HG03097 (cell line): ENCODE results near the gene ZPLD1.

ENCODE experiments used
- ATAC-seq: cut with Tn5 transposase; IDR thresholded peaks from one replicate; pipeline ENCODE4 v1.9.1; 2021; ENCODE audit not compliant: unreplicated experiment, low FRiP score

Gene ZPLD1

DNA sequence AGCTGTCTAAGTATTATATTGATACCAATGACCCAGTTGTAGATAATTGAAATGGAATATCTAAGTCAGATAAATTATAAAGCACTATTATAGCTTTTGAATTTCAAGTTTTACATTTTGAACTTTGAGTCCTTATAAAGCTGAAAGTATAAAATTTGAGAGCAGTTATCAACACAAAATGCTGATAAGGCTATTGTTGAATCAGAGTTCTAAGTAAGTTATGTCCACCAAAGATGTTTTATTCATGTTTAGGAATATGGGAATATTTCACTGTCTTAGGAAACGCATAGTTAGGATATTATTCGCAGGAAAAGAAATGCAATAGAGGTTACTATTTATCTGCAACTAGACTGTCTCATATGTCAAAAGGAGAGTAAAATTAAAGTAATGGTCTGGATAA, 29.4 kb downstream of the ZPLD1 start:
- no peak for ATAC-seq

DNA sequence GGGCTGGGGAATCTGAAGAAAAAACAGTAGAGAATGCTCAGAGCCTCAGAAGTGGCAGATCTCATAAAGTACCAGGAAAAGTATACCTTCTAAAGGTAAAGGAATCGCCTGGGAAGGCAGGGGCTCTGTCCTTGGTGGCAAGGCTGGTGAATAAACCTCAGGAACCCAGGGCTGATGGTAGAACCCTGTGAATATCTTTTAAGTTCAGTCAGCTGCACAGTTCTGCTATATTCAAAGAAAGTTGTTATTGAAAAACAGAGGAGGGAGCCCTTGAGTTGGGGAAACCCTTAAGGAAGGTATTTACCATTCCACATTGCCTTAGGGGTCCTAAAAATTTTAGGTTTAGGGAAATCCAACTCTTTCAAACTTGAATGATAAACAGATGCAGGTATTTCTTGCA, 31.2 kb downstream of the ZPLD1 start:
- ATAC-seq: no peak

DNA sequence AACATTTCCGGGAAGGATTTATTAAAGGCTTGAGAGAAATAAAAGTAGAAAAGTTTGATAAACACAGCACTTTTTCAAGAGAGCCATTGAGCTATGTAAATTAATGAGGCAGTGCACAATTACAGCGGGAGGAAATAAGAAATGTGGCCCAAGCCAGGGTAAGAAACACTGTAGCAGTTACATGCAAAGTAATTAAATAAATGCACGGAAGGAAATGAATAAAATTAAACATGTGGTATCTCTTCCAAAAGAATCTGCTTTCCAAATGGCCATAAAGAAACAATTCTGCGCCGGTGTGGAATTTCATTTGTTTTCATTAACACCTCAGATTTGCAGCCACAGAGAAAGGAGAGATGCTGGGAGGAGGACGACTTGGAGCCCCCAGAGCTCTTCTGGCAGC, 35.3 kb downstream of the ZPLD1 start:
- ATAC-seq: no peak

DNA sequence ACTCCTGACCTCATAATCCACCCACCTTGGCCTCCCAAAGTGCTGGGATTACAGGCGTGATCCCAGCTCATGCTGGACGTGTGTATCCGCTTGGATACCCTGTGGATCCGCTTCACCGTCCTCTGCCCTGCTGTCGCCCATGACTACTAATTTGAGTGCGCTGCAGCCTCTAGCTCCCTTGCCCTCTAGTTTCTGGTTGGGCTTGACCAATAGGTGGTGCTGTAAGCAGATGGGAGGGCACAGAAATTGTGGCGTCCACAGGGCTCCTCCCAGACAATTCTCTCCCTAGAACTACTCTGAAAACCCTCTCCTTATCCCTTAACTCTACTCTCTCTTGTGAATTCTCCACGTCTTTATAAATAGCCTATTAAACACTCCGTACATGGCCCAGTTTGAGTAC, 36.2 kb downstream of the ZPLD1 start:
- ATAC-seq: no peak

DNA sequence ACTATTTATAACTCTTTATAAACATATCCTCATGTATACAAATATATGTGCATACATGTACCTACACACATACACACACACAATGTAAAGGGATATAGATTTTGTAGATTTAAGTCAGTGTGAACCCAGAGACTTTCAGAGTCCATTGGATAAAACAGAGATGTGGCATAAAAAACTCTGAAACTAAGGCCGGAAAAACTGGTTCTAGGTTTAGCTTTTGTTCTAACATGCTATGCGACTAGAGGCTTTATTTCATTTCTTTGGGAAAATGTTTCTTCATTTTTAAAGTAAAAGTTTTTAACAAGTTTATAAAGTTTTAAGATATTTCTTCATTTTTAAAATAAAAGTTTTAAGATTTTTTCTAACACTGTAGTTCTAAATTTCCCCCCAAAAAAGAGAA, 36.7 kb downstream of the ZPLD1 start:
- ATAC-seq: no peak

DNA sequence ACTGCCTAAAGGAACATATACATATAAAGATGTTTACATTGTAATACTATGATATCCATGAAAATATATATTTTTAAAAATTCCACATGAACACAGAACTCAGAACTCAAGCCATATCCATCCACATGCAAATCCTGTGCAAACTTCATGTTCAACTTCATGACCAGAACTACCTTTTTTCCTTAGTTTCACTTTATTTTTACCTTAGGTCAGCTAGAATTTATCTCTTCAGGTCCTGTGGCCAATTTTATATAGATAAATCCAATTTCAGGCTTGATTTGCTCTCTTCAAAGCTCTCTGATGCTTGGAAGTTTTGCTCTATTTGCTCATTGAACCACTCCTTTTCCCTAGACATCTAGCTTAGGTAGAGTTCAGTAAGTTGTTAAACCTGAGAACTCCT, 38.8 kb downstream of the ZPLD1 start:
- ATAC-seq: no peak

DNA sequence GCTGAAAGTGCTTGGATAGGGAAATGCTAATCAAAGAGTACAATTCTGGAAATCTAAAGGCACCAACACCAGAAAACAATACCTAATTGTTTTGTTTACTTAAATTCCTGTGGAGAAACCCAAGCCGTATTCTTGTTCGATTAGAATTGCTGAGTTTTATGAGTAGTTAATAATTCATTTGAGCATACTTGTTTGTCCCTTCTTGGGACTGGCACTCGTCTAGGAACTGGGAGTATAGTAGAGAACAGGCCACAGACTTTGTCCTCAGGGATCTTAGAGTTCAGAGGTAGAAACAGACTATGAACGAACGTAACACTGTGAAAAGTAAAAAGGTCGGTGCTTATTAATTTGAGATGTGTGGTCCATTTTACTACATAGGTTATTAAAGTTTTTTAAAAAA, 39.4 kb downstream of the ZPLD1 start:
- no peak for ATAC-seq

DNA sequence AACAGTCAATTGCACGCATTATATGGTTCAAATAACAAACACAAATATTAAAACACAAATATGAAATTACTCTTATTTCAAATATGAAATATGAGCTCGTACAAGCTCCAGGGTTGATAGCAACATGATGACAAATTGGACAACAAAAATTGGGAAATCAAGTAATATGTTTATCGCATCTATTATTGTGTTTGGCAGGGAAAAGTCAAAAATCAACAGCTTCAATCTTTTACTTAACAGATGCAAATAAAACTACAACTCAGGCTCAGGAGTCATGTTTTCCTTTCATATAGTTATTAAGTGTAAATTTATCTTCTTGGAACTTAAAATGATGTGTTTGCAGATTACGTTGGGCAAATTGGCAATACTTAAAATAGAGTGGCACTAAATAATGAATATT, 41.4 kb downstream of the ZPLD1 start:
- no peak for ATAC-seq

DNA sequence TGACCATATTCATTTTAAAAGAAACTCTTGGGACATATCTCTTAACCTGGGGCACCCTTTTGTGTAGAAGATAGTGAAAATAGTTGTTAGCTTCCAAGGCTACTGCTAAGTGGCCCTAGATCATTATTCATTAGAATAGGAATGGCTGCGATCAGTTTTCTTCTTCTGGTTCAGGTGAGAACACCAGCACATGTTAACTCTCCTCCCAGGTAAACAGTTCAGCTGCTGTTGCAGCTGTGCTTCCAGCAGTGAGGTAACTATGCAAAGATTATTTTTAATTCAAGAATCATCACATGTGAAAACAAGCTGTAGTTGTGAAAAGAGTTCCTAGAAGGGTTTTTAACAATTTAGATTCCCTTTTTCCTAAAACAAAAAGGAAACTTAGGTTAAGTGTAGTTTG, 43.3 kb downstream of the ZPLD1 start:
- ATAC-seq: no peak

DNA sequence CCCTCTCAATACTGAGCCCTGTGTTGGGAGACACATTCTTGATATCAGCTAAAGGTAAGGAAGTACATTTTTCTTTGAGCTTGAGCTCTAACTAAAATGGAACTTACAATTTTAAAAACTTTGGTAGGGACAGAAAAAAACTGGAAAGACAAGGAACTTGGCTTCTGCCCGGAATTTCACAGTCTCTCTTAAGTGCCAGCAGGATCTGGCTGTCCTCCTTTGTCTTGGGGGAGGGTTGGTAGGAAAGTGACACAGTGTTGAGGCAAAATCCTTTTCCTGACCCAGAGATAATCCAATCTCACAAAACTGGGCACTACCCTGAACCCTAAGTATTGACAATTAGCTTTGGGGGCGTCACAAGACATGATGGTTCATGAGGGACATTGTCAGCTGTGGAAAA, 45.3 kb downstream of the ZPLD1 start:
- no peak for ATAC-seq

DNA sequence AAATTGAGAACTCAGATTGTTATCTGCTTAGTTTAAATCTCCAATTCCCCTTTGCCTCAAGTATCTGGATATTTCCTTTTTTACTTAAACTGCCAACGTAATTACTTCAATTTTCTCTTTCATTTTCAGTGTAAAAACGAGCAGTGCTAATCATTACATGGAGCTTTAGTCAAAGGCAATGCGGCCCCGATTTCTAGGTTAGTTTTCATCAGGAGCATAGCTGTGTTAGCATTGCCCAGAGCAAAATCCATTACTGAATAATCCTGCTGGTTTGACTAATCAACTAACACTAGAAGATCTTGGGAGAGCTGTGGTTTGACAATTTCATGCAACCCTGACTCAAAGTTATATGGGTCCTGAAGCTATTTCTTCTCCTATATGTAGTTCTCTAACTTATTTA, 46.2 kb downstream of the ZPLD1 start:
- ATAC-seq: peak; percentile 60

DNA sequence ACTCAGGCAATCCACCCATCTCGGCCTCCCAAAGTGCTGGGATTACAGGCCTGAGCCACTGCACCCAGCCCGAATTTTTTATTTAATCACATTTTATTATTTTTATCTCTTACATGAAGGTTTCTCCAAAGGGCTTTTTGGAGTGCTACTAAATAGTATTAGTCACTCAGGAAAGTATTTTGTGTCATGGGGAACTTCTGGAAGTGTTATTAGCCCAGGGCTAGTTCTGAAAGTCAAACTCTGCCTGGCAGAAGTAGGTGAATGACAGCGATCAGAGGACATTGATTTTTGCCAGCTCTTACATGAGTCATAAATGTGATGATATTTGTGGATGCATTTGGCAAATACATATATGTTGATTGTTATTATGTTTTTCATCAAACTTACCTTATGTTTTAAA, 48.7 kb downstream of the ZPLD1 start:
- no peak for ATAC-seq

DNA sequence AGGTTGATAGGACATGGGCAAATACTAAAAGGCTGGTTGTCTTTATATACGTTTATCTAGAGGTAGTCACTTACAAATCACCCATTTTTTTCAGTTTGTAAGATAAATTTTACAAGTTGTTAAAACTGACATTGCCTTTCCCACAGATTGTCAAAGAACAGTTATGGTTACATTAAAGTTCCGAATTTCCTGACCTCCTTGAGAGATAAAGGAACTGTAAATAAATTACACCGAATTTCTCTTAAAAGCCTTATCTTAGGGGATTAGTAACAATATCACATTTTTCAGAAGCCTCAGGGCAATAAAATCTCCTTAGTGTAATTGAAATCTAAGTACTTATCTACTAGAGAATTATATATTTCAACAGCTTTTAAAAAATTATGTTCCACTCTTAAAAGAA, 49.5 kb downstream of the ZPLD1 start:
- no peak for ATAC-seq

DNA sequence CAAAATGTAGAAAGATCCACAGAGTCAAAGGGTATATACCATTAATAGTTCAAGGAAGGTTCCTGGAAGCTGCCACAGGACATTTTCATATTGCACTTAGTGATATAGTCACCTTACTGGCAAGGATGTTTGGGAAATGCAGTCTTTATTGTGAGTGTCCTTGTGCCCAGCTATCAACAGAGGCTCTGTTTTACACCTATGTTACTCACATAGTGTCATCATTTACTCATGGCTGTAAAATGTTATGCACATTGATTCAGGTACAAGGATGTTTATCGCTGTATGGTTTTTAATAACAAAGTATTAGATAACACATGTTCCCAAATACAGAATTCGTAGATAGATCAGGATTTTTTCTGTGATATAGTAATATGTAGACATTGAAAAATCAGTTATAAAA, 50.9 kb downstream of the ZPLD1 start:
- ATAC-seq: no peak

DNA sequence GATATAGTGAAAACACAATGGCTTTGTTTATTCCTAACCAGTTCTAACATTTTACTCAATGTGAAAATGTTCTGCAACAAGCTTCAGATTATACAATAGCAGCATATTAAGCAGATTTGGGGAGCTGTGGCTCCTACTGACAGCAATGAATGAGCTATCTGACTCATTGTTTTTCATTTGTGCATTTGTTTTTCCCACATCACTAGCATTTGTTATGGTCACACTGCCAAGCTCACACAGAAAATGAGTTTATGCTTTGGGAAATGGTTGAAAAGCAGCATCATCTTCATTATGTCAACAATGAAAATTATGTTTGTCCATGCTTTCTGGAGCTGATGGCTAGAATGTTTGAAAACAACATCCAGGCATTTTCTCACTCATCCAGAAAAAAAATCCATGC, 53.5 kb downstream of the ZPLD1 start:
- ATAC-seq: no peak

DNA sequence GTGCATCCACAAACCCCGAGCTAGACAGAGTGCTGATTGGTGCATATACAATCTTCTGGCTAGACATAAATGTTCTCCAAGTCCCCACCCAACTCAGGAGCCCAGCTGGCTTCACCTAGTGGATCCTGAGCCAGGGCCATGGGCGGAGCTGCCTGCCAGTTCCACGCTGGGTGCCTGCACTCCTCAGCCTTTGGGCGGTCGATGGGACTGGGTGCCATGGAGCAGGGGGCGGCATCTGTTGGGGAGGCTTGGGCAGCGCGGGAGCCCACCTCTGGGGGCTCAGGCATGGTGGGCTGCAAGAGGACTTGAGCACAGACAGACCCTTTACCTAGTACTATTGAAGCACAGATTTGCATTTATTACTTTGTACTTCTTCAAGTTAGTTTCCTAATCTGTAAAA, 57.5 kb downstream of the ZPLD1 start:
- ATAC-seq: no peak

DNA sequence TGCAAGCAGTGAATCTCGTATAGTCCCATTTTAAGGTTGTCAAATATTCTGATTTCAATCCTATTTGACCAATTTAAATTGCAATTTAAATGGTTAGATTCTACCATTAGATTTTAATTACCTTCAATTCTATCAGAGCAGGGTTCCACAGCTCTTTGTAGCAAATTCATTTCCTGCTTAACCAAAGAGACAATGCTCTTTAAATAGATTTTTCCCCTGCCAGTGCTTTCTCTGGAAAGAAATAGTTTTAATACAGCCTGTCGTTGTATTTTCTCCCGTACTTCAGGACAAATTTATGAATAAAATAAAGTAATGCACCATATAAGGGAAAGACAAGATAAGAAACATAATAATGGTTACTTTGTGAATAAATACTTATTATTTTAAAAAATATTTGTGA, 62.8 kb downstream of the ZPLD1 start:
- ATAC-seq: no peak

DNA sequence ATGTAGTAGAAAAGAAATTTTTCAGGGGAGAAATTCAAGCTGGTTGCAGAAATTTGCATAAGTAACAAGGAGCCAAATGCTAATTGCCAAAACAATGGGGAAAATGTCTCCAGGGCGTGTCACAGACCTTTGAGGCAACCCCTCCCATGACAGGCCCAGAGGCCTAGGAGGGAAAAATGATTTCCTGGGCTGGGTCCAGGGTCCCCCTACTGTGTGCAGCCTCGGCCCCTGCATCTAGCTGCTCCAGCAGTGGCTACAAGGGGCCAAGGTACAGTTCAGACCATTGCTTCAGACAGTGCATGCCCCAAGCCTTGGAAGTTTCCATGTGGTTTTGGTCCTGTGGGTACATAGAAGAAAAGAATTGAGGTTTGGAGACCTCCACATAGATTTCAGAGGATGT, 70.7 kb downstream of the ZPLD1 start:
- ATAC-seq: no peak

DNA sequence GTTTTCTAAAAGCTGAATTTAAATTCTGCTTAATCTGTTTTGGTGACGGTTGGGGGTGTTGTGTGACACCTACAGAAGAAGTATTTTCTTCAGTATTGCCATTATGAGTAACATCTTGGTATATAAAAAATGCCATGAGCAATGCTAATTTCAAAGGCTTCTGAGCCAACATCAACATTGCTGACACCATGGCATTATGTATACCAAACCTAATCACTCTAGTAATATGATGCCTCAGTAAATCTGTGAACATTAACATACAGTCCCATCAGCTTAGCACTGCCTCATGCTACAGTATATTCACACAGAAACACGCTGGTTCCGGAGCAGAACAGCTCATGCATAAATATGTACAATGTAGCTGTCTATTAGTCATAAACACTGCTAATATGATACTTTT, 75.8 kb downstream of the ZPLD1 start:
- no peak for ATAC-seq

DNA sequence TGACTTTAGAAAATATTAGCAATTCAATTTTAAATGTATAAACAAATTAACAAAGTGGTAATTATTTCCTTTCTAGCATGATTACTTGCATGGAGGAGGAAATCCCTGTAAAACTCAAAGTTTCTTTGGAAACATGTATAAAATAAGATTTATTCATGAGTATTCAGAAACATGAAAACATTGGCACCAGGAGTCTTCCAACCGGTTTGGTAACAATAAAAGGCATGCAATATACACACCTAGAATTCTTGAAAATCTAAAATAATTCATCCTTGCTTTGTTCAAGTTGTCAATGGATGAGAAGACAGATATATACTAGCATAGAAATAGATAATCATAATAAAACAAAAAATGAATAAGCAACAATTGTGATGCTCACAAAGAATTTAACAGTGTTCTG, 76.4 kb downstream of the ZPLD1 start:
- no peak for ATAC-seq

DNA sequence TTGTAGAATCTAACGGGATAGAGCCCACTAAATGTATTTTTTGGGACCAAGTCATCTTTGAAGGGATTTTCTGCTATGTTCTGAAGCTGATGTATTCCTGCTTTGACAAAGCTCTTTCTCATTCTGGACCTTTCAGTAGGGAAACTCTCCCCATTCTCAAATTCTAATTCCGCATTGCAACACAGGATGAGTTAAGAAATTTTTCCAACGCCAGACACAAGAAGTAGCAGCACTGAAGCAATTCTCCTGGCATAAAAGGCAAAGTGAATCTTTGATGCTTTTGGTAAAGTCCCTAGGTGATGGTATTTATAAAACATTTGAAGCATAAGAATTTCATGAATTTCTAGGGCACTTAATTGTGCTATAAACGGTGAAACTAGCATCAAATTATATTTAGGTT, 76.8 kb downstream of the ZPLD1 start:
- no peak for ATAC-seq

DNA sequence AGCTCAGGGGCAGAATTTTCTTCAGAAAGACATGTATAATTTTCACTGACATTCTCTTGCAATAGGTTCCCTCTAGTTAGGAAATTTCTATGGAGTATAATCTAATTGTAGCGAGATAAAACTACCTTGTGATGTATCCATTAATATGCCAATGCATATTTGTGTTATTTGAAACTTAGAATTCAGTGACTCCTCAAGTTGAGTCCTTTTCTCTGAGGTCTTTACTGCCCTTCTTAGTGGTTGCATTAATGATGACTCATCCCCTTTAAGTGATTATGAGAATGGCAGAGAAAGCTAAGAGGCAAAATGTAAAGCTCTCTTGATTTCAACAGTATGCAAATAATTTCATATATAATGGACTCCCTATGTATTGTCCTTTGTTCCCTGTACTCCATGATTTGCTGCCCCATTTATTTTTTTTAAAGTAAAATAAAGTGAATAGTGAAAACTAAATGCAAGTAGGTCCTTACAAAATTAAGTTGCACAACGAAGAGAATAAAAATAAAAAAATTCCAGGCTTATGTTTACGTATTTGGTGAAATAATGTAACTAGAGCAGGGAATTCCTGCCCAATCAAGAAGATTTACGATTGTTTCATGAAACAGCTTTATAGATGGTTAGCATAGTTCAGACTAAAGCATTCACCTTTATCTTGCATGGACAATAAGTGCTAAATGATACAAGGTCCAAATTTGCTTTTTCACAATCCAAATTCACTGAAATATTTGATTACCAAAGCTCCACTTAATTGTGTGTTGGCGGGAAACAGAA, 78.1 kb downstream of the ZPLD1 start:
- no peak for ATAC-seq

DNA sequence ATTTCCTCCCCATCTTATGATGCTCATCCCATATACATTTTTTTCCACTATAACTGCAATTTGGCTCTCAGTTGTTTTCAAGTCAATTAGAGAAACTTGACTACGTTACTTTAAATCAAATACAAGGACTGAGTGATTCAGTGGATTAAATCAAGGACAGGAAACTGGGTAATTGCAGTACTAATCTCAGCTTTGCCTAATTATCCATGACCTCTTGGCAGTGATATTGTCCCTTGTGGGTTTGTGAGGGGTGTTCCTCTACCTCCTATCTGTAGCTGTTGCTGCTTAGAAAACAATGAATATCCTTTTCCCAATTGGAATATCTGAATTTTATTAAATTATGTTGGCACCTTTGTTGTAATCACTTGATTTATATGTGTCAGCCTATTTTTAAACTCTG, 79.4 kb downstream of the ZPLD1 start:
- ATAC-seq: no peak
